Fibroblast of lung (primary cell): ENCODE results near the gene RACGAP1. TPM values are rescaled to one million over a fixed set of nuclear protein-coding genes. Genes with fewer than 3 reads are reported as not detected.

Experiments
- DNase-seq, 2 donors: peaks; one replicate each; pipeline versions ENCODE4 v3.0.0 to v3.0.0-alpha.2; 2010; ENCODE audit warnings: low read depth in 2 of 2
- H2AFZ ChIP-seq: 2 replicates; pipeline ENCODE4 v1.5.1; 2012; ENCODE audit warnings: low read length, control low read depth, inconsistent platforms
- H3K27ac ChIP-seq: 2 replicates; pipeline ENCODE4 v1.5.1; 2011; ENCODE audit warnings: low read length, control low read depth; ENCODE audit not compliant: insufficient read depth
- H3K27me3 ChIP-seq: 2 replicates; pipeline ENCODE4 v1.5.1; 2011; ENCODE audit warnings: mild to moderate bottlenecking, low read length; ENCODE audit not compliant: control insufficient read depth, insufficient read depth
- H3K36me3 ChIP-seq: 2 replicates; pipeline ENCODE4 v1.5.1; 2011; ENCODE audit warnings: low read length; ENCODE audit not compliant: control insufficient read depth, insufficient read depth
- H3K4me1 ChIP-seq: 2 replicates; pipeline ENCODE4 v1.5.1; 2011; ENCODE audit warnings: low read length; ENCODE audit not compliant: control insufficient read depth, insufficient read depth; ENCODE audit errors: extremely low read depth
- H3K4me2 ChIP-seq: 2 replicates; pipeline ENCODE4 v1.5.1; 2011; ENCODE audit warnings: low read length, control low read depth; ENCODE audit not compliant: insufficient read depth; ENCODE audit errors: extremely low read depth
- H3K4me3 ChIP-seq, 4 experiments: fragments of 200-600 bp in 1 of 4; sonication (generic) in 1 of 4; replicated peaks in 1 of 4; 2 replicates each; pipeline ENCODE4 v1.5.1; 2011 to 2016; ENCODE audit warnings: low read length in 4 of 4, low read depth in 3 of 4, mild to moderate bottlenecking in 3 of 4, control low read depth in 2 of 4, inconsistent platforms in 1 of 4, mixed read lengths in 1 of 4; ENCODE audit not compliant: insufficient read depth in 1 of 4; ENCODE audit errors: control extremely low read depth in 1 of 4
- H3K79me2 ChIP-seq: 2 replicates; pipeline ENCODE4 v1.5.1; 2012; ENCODE audit warnings: mild to moderate bottlenecking, low read length, inconsistent platforms; ENCODE audit not compliant: control insufficient read depth, insufficient read depth
- H3K9ac ChIP-seq: 2 replicates; pipeline ENCODE4 v1.5.1; 2011; ENCODE audit warnings: mild to moderate bottlenecking, low read length, control low read depth; ENCODE audit not compliant: insufficient read depth
- H3K9me3 ChIP-seq: 2 replicates; pipeline ENCODE4 v1.5.1; 2012; ENCODE audit warnings: low read depth, low read length; ENCODE audit not compliant: control insufficient read depth, insufficient read depth
- H4K20me1 ChIP-seq: 2 replicates; pipeline ENCODE4 v1.5.1; 2011; ENCODE audit warnings: low read length; ENCODE audit not compliant: control insufficient read depth, insufficient read depth; ENCODE audit errors: extremely low read depth
- EZH2 ChIP-seq: IDR thresholded peaks from 2 replicates; pipeline ENCODE4 v1.5.1; 2012; ENCODE audit warnings: low read length, control low read depth, mild to moderate bottlenecking; ENCODE audit errors: missing control alignments
- polyA minus RNA-seq: library from RNA; depleted of rRNA, polyadenylated mRNA; stranded (reverse); fragments of >200 nt; gene quantifications from 2 replicates; pipeline ENCODE4 v1.2.3, GENCODE V29; 2011; ENCODE audit warnings: low replicate concordance
- polyA plus RNA-seq, 2 donors: library from polyadenylated mRNA; depleted of rRNA in 1 of 2; stranded (reverse) in 1 of 2; unstranded in 1 of 2; fragments of >200 nt; gene quantifications; 2 replicates each; pipeline ENCODE4 v1.2.1, GENCODE V29; 2011 to 2012; ENCODE audit warnings: missing spikeins in 1 of 2
- total RNA-seq: library from RNA; depleted of rRNA; stranded (reverse); fragments of >200 nt; gene quantifications from 2 replicates; pipeline ENCODE4 v1.2.1, GENCODE V29; 2014
- TF ChIP-seq, protein P1 (sequence below), 2 donors: IDR thresholded peaks in 1 of 2; conservative IDR thresholded peaks in 1 of 2; 1 replicate in 1 of 2; 2 replicates in 1 of 2; pipeline ENCODE4 v1.5.1; 2011 to 2012; ENCODE audit warnings: low read length in 2 of 2, control low read depth in 1 of 2, inconsistent platforms in 1 of 2, low read depth in 1 of 2, mild to moderate bottlenecking in 1 of 2

RACGAP1 gene, protein sequence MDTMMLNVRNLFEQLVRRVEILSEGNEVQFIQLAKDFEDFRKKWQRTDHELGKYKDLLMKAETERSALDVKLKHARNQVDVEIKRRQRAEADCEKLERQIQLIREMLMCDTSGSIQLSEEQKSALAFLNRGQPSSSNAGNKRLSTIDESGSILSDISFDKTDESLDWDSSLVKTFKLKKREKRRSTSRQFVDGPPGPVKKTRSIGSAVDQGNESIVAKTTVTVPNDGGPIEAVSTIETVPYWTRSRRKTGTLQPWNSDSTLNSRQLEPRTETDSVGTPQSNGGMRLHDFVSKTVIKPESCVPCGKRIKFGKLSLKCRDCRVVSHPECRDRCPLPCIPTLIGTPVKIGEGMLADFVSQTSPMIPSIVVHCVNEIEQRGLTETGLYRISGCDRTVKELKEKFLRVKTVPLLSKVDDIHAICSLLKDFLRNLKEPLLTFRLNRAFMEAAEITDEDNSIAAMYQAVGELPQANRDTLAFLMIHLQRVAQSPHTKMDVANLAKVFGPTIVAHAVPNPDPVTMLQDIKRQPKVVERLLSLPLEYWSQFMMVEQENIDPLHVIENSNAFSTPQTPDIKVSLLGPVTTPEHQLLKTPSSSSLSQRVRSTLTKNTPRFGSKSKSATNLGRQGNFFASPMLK
- 15.2 and 38.1 TPM in 2 replicates for total RNA-seq
- 22.9 and 73.4 TPM in 2 replicates for polyA plus RNA-seq
- 25.0 and 77.1 TPM in 2 replicates for polyA plus RNA-seq (2012)
- 7.4 and 96.5 TPM in 2 replicates for polyA minus RNA-seq

DNA sequence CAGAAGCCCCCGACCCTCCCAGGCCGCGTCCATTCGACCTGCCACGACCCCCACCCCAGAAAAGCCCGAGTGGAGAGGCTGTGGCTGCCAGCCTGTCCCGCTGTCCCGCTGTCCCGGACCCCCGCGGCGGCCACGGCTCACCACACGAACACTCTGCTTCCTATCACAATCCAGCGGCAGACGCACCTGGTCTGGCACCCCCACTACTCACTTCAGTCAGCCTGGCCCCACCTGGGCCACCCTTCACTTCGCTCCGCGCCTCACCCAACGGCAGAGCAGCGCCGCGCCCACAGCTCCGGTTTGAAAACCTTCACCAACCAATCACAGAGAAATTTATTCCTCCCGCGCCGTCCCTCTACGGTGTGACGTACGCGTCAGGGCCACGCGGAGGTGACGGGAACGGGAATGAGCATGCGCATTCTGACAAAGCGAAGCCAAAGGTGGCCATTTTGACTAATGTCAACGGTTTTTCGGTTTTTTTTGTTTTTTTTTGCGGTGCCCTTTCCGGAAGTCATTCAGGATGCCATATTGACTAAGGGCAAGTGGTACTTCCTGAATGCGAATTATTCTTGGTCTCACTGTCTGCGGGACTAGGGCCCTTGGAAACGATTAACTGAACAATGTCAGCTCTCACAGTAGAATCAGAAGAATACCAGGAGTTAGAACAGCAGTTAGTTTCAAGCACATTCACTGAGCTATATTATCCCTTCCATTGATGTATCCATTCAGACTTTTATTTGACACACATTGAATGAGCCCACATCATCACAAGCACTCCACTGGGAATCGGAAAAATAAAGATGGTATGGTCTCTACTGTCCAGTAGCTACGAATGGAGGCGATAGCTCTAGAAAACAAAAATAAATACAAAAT lies at the start of gene RACGAP1:
RACGAP1 (minus strand) TSS at position 308 of the 873 bp plus-strand sequence. CDS start 8,779 bp downstream, outside the sequence.
- Histone ChIP-seq H3K4me2 (peak within 1 kb of the TSS; percentile 70), H3K4me1 (no peaks in the 10 kb centered on the region), H3K9ac (peak within 1 kb of the TSS; percentile 73), H3K4me3 (peak within 1 kb of the TSS; percentile 70 to 87 (median 76)), H3K79me2 (peaks cover 49% of the 10 kb centered on the region), H3K9me3 (no peaks in the 10 kb centered on the region), H3K27ac (peak within 1 kb of the TSS; percentile 82), H2AFZ (peak within 1 kb of the TSS; percentile 97), H3K36me3 (no peaks in the 10 kb centered on the region), H3K27me3 (no peaks in the 10 kb centered on the region), H4K20me1 (no peaks in the 10 kb centered on the region)
- DNase-seq = peak; percentile 95 to 99
- TF ChIP-seq, protein P1, sequence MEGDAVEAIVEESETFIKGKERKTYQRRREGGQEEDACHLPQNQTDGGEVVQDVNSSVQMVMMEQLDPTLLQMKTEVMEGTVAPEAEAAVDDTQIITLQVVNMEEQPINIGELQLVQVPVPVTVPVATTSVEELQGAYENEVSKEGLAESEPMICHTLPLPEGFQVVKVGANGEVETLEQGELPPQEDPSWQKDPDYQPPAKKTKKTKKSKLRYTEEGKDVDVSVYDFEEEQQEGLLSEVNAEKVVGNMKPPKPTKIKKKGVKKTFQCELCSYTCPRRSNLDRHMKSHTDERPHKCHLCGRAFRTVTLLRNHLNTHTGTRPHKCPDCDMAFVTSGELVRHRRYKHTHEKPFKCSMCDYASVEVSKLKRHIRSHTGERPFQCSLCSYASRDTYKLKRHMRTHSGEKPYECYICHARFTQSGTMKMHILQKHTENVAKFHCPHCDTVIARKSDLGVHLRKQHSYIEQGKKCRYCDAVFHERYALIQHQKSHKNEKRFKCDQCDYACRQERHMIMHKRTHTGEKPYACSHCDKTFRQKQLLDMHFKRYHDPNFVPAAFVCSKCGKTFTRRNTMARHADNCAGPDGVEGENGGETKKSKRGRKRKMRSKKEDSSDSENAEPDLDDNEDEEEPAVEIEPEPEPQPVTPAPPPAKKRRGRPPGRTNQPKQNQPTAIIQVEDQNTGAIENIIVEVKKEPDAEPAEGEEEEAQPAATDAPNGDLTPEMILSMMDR (conservative IDR thresholded peaks at IDR 0.05 in 1 of 2, IDR thresholded peaks at IDR 0.05 in 1 of 2; ENCODE audit: low read depth in 1 of 2, low read length in 2 of 2) = no peak
- TF ChIP-seq EZH2 = no peak

DNA sequence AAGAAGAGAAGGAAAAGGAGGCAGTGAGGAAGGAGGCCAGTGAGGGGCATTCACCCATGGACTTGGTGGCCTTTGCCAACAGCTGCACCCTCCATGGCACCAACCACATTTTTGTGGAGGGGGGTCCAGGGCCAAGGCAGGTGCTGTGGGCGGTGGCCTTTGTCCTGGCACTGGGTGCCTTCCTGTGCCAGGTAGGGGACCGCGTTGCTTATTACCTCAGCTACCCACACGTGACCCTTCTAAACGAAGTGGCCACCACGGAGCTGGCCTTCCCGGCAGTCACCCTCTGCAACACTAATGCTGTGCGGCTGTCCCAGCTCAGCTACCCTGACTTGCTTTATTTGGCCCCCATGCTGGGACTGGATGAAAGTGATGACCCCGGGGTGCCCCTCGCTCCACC lies 48.4 kb upstream of the RACGAP1 start:
- TF ChIP-seq EZH2 = no peak
- TF ChIP-seq, protein P1 (conservative IDR thresholded peaks at IDR 0.05 in 1 of 2, IDR thresholded peaks at IDR 0.05 in 1 of 2; ENCODE audit: low read depth in 1 of 2, low read length in 2 of 2) = no peak
- Histone ChIP-seq H3K36me3 (no peaks in the 10 kb centered on the region), H3K9me3 (no peaks in the 10 kb centered on the region), H3K4me1 (peaks cover 3% of the 10 kb centered on the region), H3K27ac (no peak overlapping the region), H3K9ac (no peak overlapping the region), H4K20me1 (no peaks in the 10 kb centered on the region), H3K4me2 (no peak overlapping the region), H3K79me2 (no peaks in the 10 kb centered on the region), H2AFZ (no peak overlapping the region), H3K27me3 (no peaks in the 10 kb centered on the region), H3K4me3 (no peak overlapping the region)
- DNase-seq = no peak

DNA sequence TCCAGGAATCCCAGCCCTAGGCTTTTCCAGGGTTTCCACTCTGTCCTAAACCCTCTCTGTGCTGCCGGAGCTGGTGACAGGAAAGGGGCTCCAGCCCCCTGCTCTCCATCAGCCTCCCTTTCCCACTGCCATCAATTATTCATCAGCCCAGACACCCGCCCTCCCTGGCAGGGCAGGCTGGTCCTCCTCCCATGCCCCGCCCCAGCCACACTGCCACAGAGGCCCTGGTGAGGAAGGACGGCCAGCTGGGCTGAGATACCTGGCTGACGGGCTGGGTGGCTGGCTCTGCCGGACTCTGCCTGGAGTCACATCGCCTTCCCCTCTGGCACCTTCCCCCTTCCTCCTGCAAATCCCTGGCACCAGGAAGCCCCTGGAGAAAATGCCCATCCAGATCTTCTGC lies 47.9 kb upstream of the RACGAP1 start:
- TF ChIP-seq EZH2 = no peak
- TF ChIP-seq, protein P1 (conservative IDR thresholded peaks at IDR 0.05 in 1 of 2, IDR thresholded peaks at IDR 0.05 in 1 of 2; ENCODE audit: low read depth in 1 of 2, low read length in 2 of 2) = no peak
- Histone ChIP-seq H3K4me3 (no peak overlapping the region), H4K20me1 (no peaks in the 10 kb centered on the region), H3K79me2 (no peaks in the 10 kb centered on the region), H3K9me3 (no peaks in the 10 kb centered on the region), H3K27ac (no peak overlapping the region), H3K27me3 (no peaks in the 10 kb centered on the region), H2AFZ (no peak overlapping the region), H3K36me3 (no peaks in the 10 kb centered on the region), H3K4me2 (no peak overlapping the region), H3K9ac (no peak overlapping the region), H3K4me1 (peaks cover 3% of the 10 kb centered on the region)
- no peak for DNase-seq
